ENCODE results near the gene SPRYD7.

SPRYD7 gene

GRCh38 chr13:49914947-49915346 lies 21.2 kb downstream of the SPRYD7 start:
- no peak overlapping the region for H3K4me3 ChIP-seq (ENCODE audit: low read depth, low read length)
- no peak for TF ChIP-seq CTCF (IDR thresholded peaks at IDR 0.05; ENCODE audit: borderline replicate concordance, insufficient read depth, low read depth, low read length)

GRCh38 chr13:49908637-49909036 lies 27.5 kb downstream of the SPRYD7 start:
- H3K4me3 ChIP-seq (ENCODE audit: low read depth, low read length), result no peak overlapping the region
- no peak for TF ChIP-seq CTCF (IDR thresholded peaks at IDR 0.05; ENCODE audit: borderline replicate concordance, insufficient read depth, low read depth, low read length)

GRCh38 chr13:49904729-49905456 lies 31.2 kb downstream of the SPRYD7 start:
- H3K4me3 ChIP-seq (ENCODE audit: low read depth, low read length), result no peak overlapping the region
- no peak for TF ChIP-seq CTCF (IDR thresholded peaks at IDR 0.05; ENCODE audit: borderline replicate concordance, insufficient read depth, low read depth, low read length)

GRCh38 chr13:49898792-49899191 lies 37.3 kb downstream of the SPRYD7 start:
- H3K4me3 ChIP-seq (ENCODE audit: low read depth, low read length), result no peak overlapping the region
- TF ChIP-seq CTCF (IDR thresholded peaks at IDR 0.05; ENCODE audit: borderline replicate concordance, insufficient read depth, low read depth, low read length), result no peak

GRCh38 chr13:49897713-49898112 lies 38.4 kb downstream of the SPRYD7 start:
- no peak for TF ChIP-seq CTCF (IDR thresholded peaks at IDR 0.05; ENCODE audit: borderline replicate concordance, insufficient read depth, low read depth, low read length)
- no peak overlapping the region for H3K4me3 ChIP-seq (ENCODE audit: low read depth, low read length)

GRCh38 chr13:49895826-49896225 lies 40.3 kb downstream of the SPRYD7 start:
- no peak for TF ChIP-seq CTCF (IDR thresholded peaks at IDR 0.05; ENCODE audit: borderline replicate concordance, insufficient read depth, low read depth, low read length)
- H3K4me3 ChIP-seq (ENCODE audit: low read depth, low read length), result no peak overlapping the region

GRCh38 chr13:49893591-49893990 lies 42.5 kb downstream of the SPRYD7 start:
- no peak overlapping the region for H3K4me3 ChIP-seq (ENCODE audit: low read depth, low read length)
- no peak for TF ChIP-seq CTCF (IDR thresholded peaks at IDR 0.05; ENCODE audit: borderline replicate concordance, insufficient read depth, low read depth, low read length)
